Large intestine (tissue), 3 donors: ENCODE data around the gene PCDHGA10. TPM values are rescaled to one million over a fixed set of nuclear protein-coding genes. Genes with fewer than 3 reads are reported as not detected.

Experiments
- DNase-seq, 2 donors: peaks; one replicate each; pipeline versions ENCODE4 v3.0.0 to v3.0.0-alpha.2; 2013
- H3K27ac ChIP-seq: one replicate; pipeline ENCODE4 v1.5.1; 2013; ENCODE audit warnings: low read length
- H3K27me3 ChIP-seq: 2 replicates; pipeline ENCODE4 v1.6.1; 2013; ENCODE audit warnings: low read length; ENCODE audit not compliant: control insufficient read depth, insufficient read depth
- H3K36me3 ChIP-seq: 2 replicates; pipeline ENCODE4 v1.6.1; 2013; ENCODE audit warnings: low read length; ENCODE audit not compliant: control insufficient read depth, insufficient read depth
- H3K4me1 ChIP-seq: one replicate; pipeline ENCODE4 v1.6.1; 2013; ENCODE audit warnings: low read length; ENCODE audit not compliant: control insufficient read depth, insufficient read depth
- H3K4me3 ChIP-seq: one replicate; pipeline ENCODE4 v1.5.1; 2013; ENCODE audit warnings: low read length
- H3K9me3 ChIP-seq: one replicate; pipeline ENCODE4 v1.6.1; 2013; ENCODE audit warnings: mild to moderate bottlenecking, low read depth, low read length, moderate library complexity; ENCODE audit not compliant: control insufficient read depth
- WGBS: methylation state at CpG from one replicate; pipeline ENCODE4 v1.1.5; 2013; ENCODE audit warnings: low lambda C conversion rate; ENCODE audit not compliant: insufficient coverage; 5-methylcytosine and 5-hydroxymethylcytosine counted together
- polyA plus RNA-seq: library from polyadenylated mRNA; unstranded; fragments of 120-200 nt; gene quantifications from one replicate; pipeline ENCODE4 v1.2.1, GENCODE V29; 2013

Gene PCDHGA10
- polyA plus RNA-seq, 1 donor: 2.1 TPM

GRCh38 chr5:141465351-141465750 lies 52.6 kb downstream of the PCDHGA10 start:
- Histone ChIP-seq H3K27me3 (no peaks in the 10 kb centered on the region), H3K4me3 (no peak overlapping the region), H3K9me3 (no peaks in the 10 kb centered on the region), H3K4me1 (no peaks in the 10 kb centered on the region), H3K27ac (no peak overlapping the region), H3K36me3 (no peaks in the 10 kb centered on the region)
- WGBS: no CpG with 5 or more reads among the region's 3 CpGs
- DNase-seq: no peak

Other genes starting within 250 kb of the PCDHGA10 start
- 1.3 TPM for gene PCDHB7, start 240.3 kb upstream of the PCDHGA10 start, polyA plus RNA-seq
- 0.67 TPM for gene PCDHB8, start 235.2 kb upstream of the PCDHGA10 start, polyA plus RNA-seq
- 1.1 TPM for gene PCDHB16, start 230.6 kb upstream of the PCDHGA10 start, polyA plus RNA-seq
- gene PCDHB9, start 225.8 kb upstream of the PCDHGA10 start, polyA plus RNA-seq: 0.73 TPM
- 2.9 TPM for gene PCDHB10, start 220.6 kb upstream of the PCDHGA10 start, polyA plus RNA-seq
- 1.1 TPM for gene PCDHB11, start 213.4 kb upstream of the PCDHGA10 start, polyA plus RNA-seq
- gene PCDHB12, start 204.3 kb upstream of the PCDHGA10 start, polyA plus RNA-seq: 1.2 TPM
- 1.4 TPM for gene PCDHB13, start 199.1 kb upstream of the PCDHGA10 start, polyA plus RNA-seq
- gene PCDHB14, start 189.6 kb upstream of the PCDHGA10 start, polyA plus RNA-seq: 2.7 TPM
- gene PCDHB15, start 167.6 kb upstream of the PCDHGA10 start, polyA plus RNA-seq: 3.0 TPM
- 0.04 TPM for gene SLC25A2, start 108.9 kb upstream of the PCDHGA10 start, polyA plus RNA-seq
- gene TAF7, start 92.2 kb upstream of the PCDHGA10 start, polyA plus RNA-seq: 88.9 TPM
- 0.30 TPM for gene PCDHGA1, start 82.5 kb upstream of the PCDHGA10 start, polyA plus RNA-seq
- gene PCDHGA2, start 74.2 kb upstream of the PCDHGA10 start, polyA plus RNA-seq: 1.3 TPM
- 0.96 TPM for gene PCDHGA3, start 69.2 kb upstream of the PCDHGA10 start, polyA plus RNA-seq
- gene PCDHGB1, start 62.9 kb upstream of the PCDHGA10 start, polyA plus RNA-seq: 0.52 TPM
- 0.79 TPM for gene PCDHGA4, start 58.0 kb upstream of the PCDHGA10 start, polyA plus RNA-seq
- gene PCDHGB2, start 53.0 kb upstream of the PCDHGA10 start, polyA plus RNA-seq: 1.0 TPM
- 1.5 TPM for gene PCDHGA5, start 48.8 kb upstream of the PCDHGA10 start, polyA plus RNA-seq
- gene PCDHGB3, start 42.7 kb upstream of the PCDHGA10 start, polyA plus RNA-seq: 0.85 TPM
- 1.9 TPM for gene PCDHGA6, start 39.1 kb upstream of the PCDHGA10 start, polyA plus RNA-seq
- 0.69 TPM for gene PCDHGA7, start 30.2 kb upstream of the PCDHGA10 start, polyA plus RNA-seq
- 1.4 TPM for gene PCDHGB4, start 25.3 kb upstream of the PCDHGA10 start, polyA plus RNA-seq
- gene PCDHGA8, start 20.4 kb upstream of the PCDHGA10 start, polyA plus RNA-seq: 0.19 TPM
- 1.8 TPM for gene PCDHGB5, start 15.0 kb upstream of the PCDHGA10 start, polyA plus RNA-seq
- gene PCDHGA9, start 10.2 kb upstream of the PCDHGA10 start, polyA plus RNA-seq: 1.9 TPM
- 2.9 TPM for gene PCDHGB6, start 5.0 kb upstream of the PCDHGA10 start, polyA plus RNA-seq
- 3.6 TPM for gene PCDHGB7, start 4.7 kb downstream of the PCDHGA10 start, polyA plus RNA-seq
- 1.4 TPM for gene PCDHGA11, start 8.1 kb downstream of the PCDHGA10 start, polyA plus RNA-seq
- 0.81 TPM for gene PCDHGA12, start 17.5 kb downstream of the PCDHGA10 start, polyA plus RNA-seq
- gene PCDHGC3, start 63.0 kb downstream of the PCDHGA10 start, polyA plus RNA-seq: 30.4 TPM
- 1.7 TPM for gene PCDHGC4, start 72.0 kb downstream of the PCDHGA10 start, polyA plus RNA-seq
- gene PCDHGC5, start 76.1 kb downstream of the PCDHGA10 start, polyA plus RNA-seq: 0.39 TPM
- 89.4 TPM for gene DIAPH1, start 206.0 kb downstream of the PCDHGA10 start, polyA plus RNA-seq
- 71.5 TPM for gene HDAC3, start 223.9 kb downstream of the PCDHGA10 start, polyA plus RNA-seq
- gene RELL2, start 224.0 kb downstream of the PCDHGA10 start, polyA plus RNA-seq: 2.0 TPM
- gene FCHSD1, start 238.4 kb downstream of the PCDHGA10 start, polyA plus RNA-seq: 21.4 TPM